Activated CD8-positive, alpha-beta memory T cell treated with anti-CD3 and anti-CD28 coated beads for 48 hours (primary cell): ENCODE results near the gene AACS.
"Not testable (repeated sequence)": the region's sequence is repeated elsewhere in the genome, so short reads cannot be mapped to it uniquely, and the experiment has no call there.

ENCODE experiments used
- DNase-seq, 3 experiments: peaks; one replicate each; pipeline ENCODE4 v3.0.0-alpha.2; 2020; ENCODE audit warnings: low read depth in 2 of 3, low spot score in 2 of 3

AACS gene

GRCh38 chr12:125055591-125055990 is 9.6 kb upstream of the AACS start:
- no peak for DNase-seq

GRCh38 chr12:125056306-125056705 is 8.9 kb upstream of the AACS start:
- DNase-seq: no peak

- DNase-seq: no peak
These were observed 7.5 kb upstream of the AACS start for GRCh38 chr12:125057708-125058107.

- no peak for DNase-seq
These were observed 4.0 kb upstream of the AACS start for GRCh38 chr12:125061229-125061628.

GRCh38 chr12:125063522-125063921 is 1.7 kb upstream of the AACS start:
- DNase-seq: not testable (repeated sequence)

- no peak for DNase-seq
These were observed 743 bp upstream of the AACS start for GRCh38 chr12:125064492-125064891.

GRCh38 chr12:125065919-125066570 is 810 bp downstream of the AACS start:
- DNase-seq: no peak

GRCh38 chr12:125068391-125068790 is 3.2 kb downstream of the AACS start:
- no peak for DNase-seq

- DNase-seq: no peak
These were observed 4.4 kb downstream of the AACS start for GRCh38 chr12:125069616-125070015.

- DNase-seq: no peak
These were observed 4.9 kb downstream of the AACS start for GRCh38 chr12:125070112-125070511.

- no peak for DNase-seq
These were observed 5.6 kb downstream of the AACS start for GRCh38 chr12:125070661-125071390.

GRCh38 chr12:125071456-125071855 is 6.2 kb downstream of the AACS start:
- no peak for DNase-seq

- DNase-seq: no peak
These were observed 7.3 kb downstream of the AACS start for GRCh38 chr12:125072496-125072895.

GRCh38 chr12:125074294-125074693 is 9.1 kb downstream of the AACS start:
- not testable (repeated sequence) for DNase-seq

- DNase-seq: no peak
These were observed 10.9 kb downstream of the AACS start for GRCh38 chr12:125076103-125076502.

GRCh38 chr12:125079084-125079483 is 13.8 kb downstream of the AACS start:
- DNase-seq: no peak

GRCh38 chr12:125079648-125080645 is 14.7 kb downstream of the AACS start:
- no peak for DNase-seq

GRCh38 chr12:125081427-125081826 is 16.2 kb downstream of the AACS start:
- DNase-seq: no peak

- no peak for DNase-seq
These were observed 17.8 kb downstream of the AACS start for GRCh38 chr12:125083072-125083471.

- not testable (repeated sequence) for DNase-seq
These were observed 23.0 kb downstream of the AACS start for GRCh38 chr12:125088199-125088598.

- DNase-seq: no peak
These were observed 23.8 kb downstream of the AACS start for GRCh38 chr12:125089083-125089482.

- no peak for DNase-seq
These were observed 24.4 kb downstream of the AACS start for GRCh38 chr12:125089626-125090025.
